GM12878 (cell line): Measurements from ENCODE around the gene BTBD7. TPM values are rescaled to one million over a fixed set of nuclear protein-coding genes. Genes with fewer than 3 reads are reported as not detected.

Experiments used
- ATAC-seq: fragments of 200-7000 bp; cut with Tn5 transposase; 3 replicates; pipeline ENCODE4 v1.9.1; 2020; ENCODE audit warnings: mild to moderate bottlenecking, moderate library complexity
- BruUV-seq: library from RNA; stranded (reverse); fragments of 400-500 nt; replicated peaks from 2 replicates; lab custom pipeline; 2021; lab: Mats Ljungman, UMichigan
- CTCF ChIA-PET: fragments of 300-600 bp; sonication (Branson Sonifier 250); formaldehyde crosslinking; extraction: SDS; loops from one replicate; lab custom pipeline; 2021; ENCODE audit warnings: inconsistent platforms; lab: Yijun Ruan, JAX
- POLR2A ChIA-PET: fragments of 350-600 bp; formaldehyde crosslinking; extraction: SDS; loops from one replicate; lab custom pipeline; 2021; ENCODE audit warnings: inconsistent platforms; lab: Charles Lee
- RAD21 ChIA-PET: fragments of 300-600 bp; sonication (Branson Sonifier 250); formaldehyde crosslinking; loops from one replicate; lab custom pipeline; 2023; ENCODE audit warnings: antibody characterized with exemption; ENCODE audit not compliant: unreplicated experiment; lab: Charles Lee
- SMC1A ChIA-PET: fragments of 300-600 bp; sonication (Branson Sonifier 250); formaldehyde crosslinking; loops from one replicate; lab custom pipeline; 2023; ENCODE audit not compliant: unreplicated experiment, uncharacterized antibody; lab: Charles Lee
- DNase-seq: peaks from one replicate; pipeline ENCODE4 v3.0.0-alpha.2; 2011; ENCODE audit warnings: low read depth, low spot score
- FAIRE-seq: peaks from 3 replicates; lab custom pipeline; 2011; peaks lifted over from hg19 to GRCh38; lab: Jason Lieb, UNC
- H2AFZ ChIP-seq: 2 replicates; pipeline ENCODE4 v1.6.0; 2011; ENCODE audit warnings: low read depth, low read length, control low read depth; ENCODE audit not compliant: control insufficient read depth
- H3K27ac ChIP-seq: 2 replicates; pipeline ENCODE4 v1.5.1; 2011; ENCODE audit warnings: control low read depth; ENCODE audit not compliant: control insufficient read depth, insufficient read depth
- H3K27me3 ChIP-seq, 2 experiments: replicated peaks in 1 of 2; 2 replicates each; pipeline versions ENCODE4 v1.6.0 to v1.6.1; 2011; ENCODE audit warnings: low read length in 1 of 2; ENCODE audit not compliant: control insufficient read depth in 2 of 2, insufficient read depth in 2 of 2
- H3K36me3 ChIP-seq, 2 experiments: 2 replicates each; pipeline ENCODE4 v1.5.1; 2011; ENCODE audit warnings: low read length in 1 of 2; ENCODE audit not compliant: control insufficient read depth in 2 of 2, insufficient read depth in 2 of 2
- H3K4me1 ChIP-seq: 2 replicates; pipeline ENCODE4 v1.6.1; 2011; ENCODE audit warnings: mild to moderate bottlenecking, low read length, moderate library complexity, mixed read lengths; ENCODE audit not compliant: control insufficient read depth, insufficient read depth
- H3K4me2 ChIP-seq: 2 replicates; pipeline ENCODE4 v1.6.0; 2011; ENCODE audit warnings: control low read depth; ENCODE audit not compliant: control insufficient read depth, insufficient read depth
- H3K4me3 ChIP-seq: fragments of 200-600 bp; sonication (generic); 2 replicates; pipeline ENCODE4 v1.5.1; 2016
- H3K79me2 ChIP-seq: 2 replicates; pipeline ENCODE4 v1.6.0; 2011; ENCODE audit warnings: low read length; ENCODE audit not compliant: control insufficient read depth, insufficient read depth
- H3K9ac ChIP-seq: 2 replicates; pipeline ENCODE4 v1.8.0; 2011; ENCODE audit warnings: low read length, control low read depth, mixed read lengths; ENCODE audit not compliant: control insufficient read depth, insufficient read depth
- H3K9me3 ChIP-seq: replicated peaks from 3 replicates; pipeline ENCODE4 v1.5.1; 2011; ENCODE audit warnings: mild to moderate bottlenecking, low read length; ENCODE audit not compliant: control insufficient read depth, insufficient read depth
- H4K20me1 ChIP-seq: 2 replicates; pipeline ENCODE4 v1.6.0; 2011; ENCODE audit not compliant: control insufficient read depth, insufficient read depth
- CEBPB ChIP-seq, 2 experiments: fragments of 150-350 bp in 1 of 2; IDR thresholded peaks; 2 replicates each; pipeline ENCODE4 v1.6.1; 2012 to 2014; ENCODE audit warnings: low read depth in 2 of 2, low read length in 2 of 2, borderline replicate concordance in 1 of 2, inconsistent platforms in 1 of 2
- GABPA ChIP-seq: IDR thresholded peaks from 2 replicates; pipeline ENCODE4 v1.6.1; 2014; ENCODE audit warnings: antibody characterized with exemption, low read depth, mild to moderate bottlenecking, inconsistent platforms
- HDAC2 ChIP-seq: fragments of 200-600 bp; sonication (generic); IDR thresholded peaks from 2 replicates; pipeline ENCODE4 v1.6.1; 2017
- IKZF2 ChIP-seq, 2 experiments: fragments of 450-650 bp; IDR thresholded peaks; 2 replicates each; pipeline ENCODE4 v1.6.1; 2017; ENCODE audit warnings: mild to moderate bottlenecking in 2 of 2, moderate library complexity in 2 of 2
- MTA3 ChIP-seq: IDR thresholded peaks from 2 replicates; pipeline ENCODE4 v1.6.1; 2012; ENCODE audit warnings: low read length, inconsistent platforms, borderline replicate concordance
- NR2C1 ChIP-seq: fragments of 450-650 bp; IDR thresholded peaks from 2 replicates; pipeline ENCODE4 v1.6.1; 2017; ENCODE audit warnings: antibody characterized with exemption, mild to moderate bottlenecking, moderate library complexity
- RB1 ChIP-seq: fragments of 450-650 bp; formaldehyde crosslinking; IDR thresholded peaks from 2 replicates; pipeline ENCODE4 v1.6.1; 2017; ENCODE audit warnings: mild to moderate bottlenecking, borderline replicate concordance
- RUNX3 ChIP-seq: IDR thresholded peaks from 2 replicates; pipeline ENCODE4 v1.6.1; 2012; ENCODE audit warnings: low read length, inconsistent platforms
- SP1 ChIP-seq: IDR thresholded peaks from one replicate; pipeline ENCODE4 v1.6.1; 2011; ENCODE audit warnings: low read depth, low read length
- WGBS: methylation state at CpG from one replicate; pipeline ENCODE4 v1.1.6; 2016; ENCODE audit warnings: low lambda C conversion rate; ENCODE audit not compliant: insufficient replicate concordance, insufficient coverage; ENCODE audit errors: missing lambda C conversion rate; 5-methylcytosine and 5-hydroxymethylcytosine counted together
- in situ Hi-C: fragments of 300-500 bp; cut with MboI; formaldehyde crosslinking; loops from 9 replicates; pipeline ENCODE4 v1.14.3; 2018; ENCODE audit warnings: mixed read lengths
- intact Hi-C: fragments of 100-400 bp; cut with micrococcal nuclease; formaldehyde crosslinking; loops from one replicate; pipeline ENCODE4 v1.14.2; 2022; ENCODE audit not compliant: unreplicated experiment
- polyA plus RNA-seq, 11 experiments: library from polyadenylated mRNA; depleted of rRNA in 4 of 11; unstranded in 6 of 11; stranded (reverse) in 5 of 11; fragments of >200 nt; fragmentation: Nextera tagmentation in 4 of 11; fragmentation: Illumina TruSeq in 1 of 11; extraction: Ambion mirVana in 4 of 11; extraction: Trizol in 1 of 11; gene quantifications; 1 replicate in 1 of 11; 2 replicates in 10 of 11; pipeline versions ENCODE4 v1.2.1 to v1.2.3, GENCODE V29; 2011 to 2016; ENCODE audit warnings: inconsistent platforms in 2 of 11, missing spikeins in 2 of 11, low read depth in 1 of 11
- total RNA-seq, 4 experiments: library from RNA; depleted of rRNA in 3 of 4; stranded (reverse); fragments of >200 nt in 3 of 4; fragmentation: Illumina TruSeq in 1 of 4; extraction: Trizol in 1 of 4; gene quantifications; 2 replicates each; pipeline versions ENCODE4 v1.2.1 to v1.2.3, GENCODE V29; 2013 to 2021
- TF ChIP-seq, protein P1 (sequence below): IDR thresholded peaks from 2 replicates; pipeline ENCODE4 v1.6.1; 2012; ENCODE audit warnings: low read depth, low read length, improper control_type of control experiment
- TF ChIP-seq, protein P2 (sequence below): fragments of 450-650 bp; IDR thresholded peaks from 2 replicates; pipeline ENCODE4 v1.6.1; 2017; ENCODE audit warnings: low read depth, mild to moderate bottlenecking, moderate library complexity

BTBD7 gene
- total and polyA plus RNA-seq, 10 of the 15 experiments (the other 5 are each of a cell fraction or from before 2014, with no cell fraction given): 3.6 to 17.0 (median 9.6) TPM

GRCh38 chr14:93330609-93331000 is 2.2 kb downstream of the BTBD7 start:
- in situ Hi-C loops: no loop called here
- Histone ChIP-seq H4K20me1 (0 out of 2 replicates have a peak, but pooled peaks cover 4% of the 10 kb centered on the region), H2AFZ (no peak overlapping the region), H3K4me3 (peak overlapping the region; percentile 86), H3K9me3 (no peaks in the 10 kb centered on the region; the same call in 2 of the 3 replicates), H3K4me1 (peaks cover 8% of the 10 kb centered on the region), H3K79me2 (peaks cover 81% of the 10 kb centered on the region), H3K4me2 (peak overlapping the region; percentile 78), H3K36me3 (no peaks in the 10 kb centered on the region), H3K27me3 (no peaks in the 10 kb centered on the region), H3K9ac (peak overlapping the region; percentile 47; the same call in 1 of the 2 replicates), H3K27ac (peak overlapping the region; percentile 48)
- CTCF ChIA-PET: interaction anchor here (0.6 to 4.1 kb wide), 17 partner anchors 12 to 290 kb away, joined by 3 to 26 read pairs (median 3); partner anchors contain the start of gene UBR7
- WGBS: 100% methylated on average over 2 of the region's 2 CpGs
- ATAC-seq (no peak), DNase-seq (no peak), FAIRE-seq (no peak)
- BruUV-seq: no TSS peak
- RAD21 ChIA-PET: interaction anchor here (0.6 to 3.6 kb wide), 13 partner anchors 9 to 218 kb away, joined by 3 to 18 read pairs (median 6); partner anchors contain the start of genes GON7 and UBR7
- SMC1A ChIA-PET: interaction anchor here (0.7 to 3.3 kb wide), 24 partner anchors 11 to 260 kb away, joined by 3 to 41 read pairs (median 6); partner anchors contain the start of genes GON7 and UBR7
- intact Hi-C loops: loop anchor here (5.0 kb wide), 1 partner anchor 202 kb away; no protein-coding TSS in a partner anchor
- POLR2A ChIA-PET: interaction anchor here (0.7 to 2.4 kb wide), 9 partner anchors 8 to 216 kb away, joined by 3 to 11 read pairs (median 5); partner anchors contain the start of gene MOAP1
- no peak for TF ChIP-seq CEBPB (IDR thresholded peaks at IDR 0.05; ENCODE audit: borderline replicate concordance in 1 of 2, low read depth in 2 of 2, low read length in 2 of 2)
- no peak for TF ChIP-seq HDAC2
- TF ChIP-seq, protein P1, sequence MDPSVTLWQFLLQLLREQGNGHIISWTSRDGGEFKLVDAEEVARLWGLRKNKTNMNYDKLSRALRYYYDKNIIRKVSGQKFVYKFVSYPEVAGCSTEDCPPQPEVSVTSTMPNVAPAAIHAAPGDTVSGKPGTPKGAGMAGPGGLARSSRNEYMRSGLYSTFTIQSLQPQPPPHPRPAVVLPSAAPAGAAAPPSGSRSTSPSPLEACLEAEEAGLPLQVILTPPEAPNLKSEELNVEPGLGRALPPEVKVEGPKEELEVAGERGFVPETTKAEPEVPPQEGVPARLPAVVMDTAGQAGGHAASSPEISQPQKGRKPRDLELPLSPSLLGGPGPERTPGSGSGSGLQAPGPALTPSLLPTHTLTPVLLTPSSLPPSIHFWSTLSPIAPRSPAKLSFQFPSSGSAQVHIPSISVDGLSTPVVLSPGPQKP: no peak
- TF ChIP-seq RUNX3: no peak
- TF ChIP-seq IKZF2 (IDR thresholded peaks at IDR 0.05): no peak
- TF ChIP-seq RB1: no peak
- TF ChIP-seq SP1: no peak
- TF ChIP-seq GABPA: no peak
- no peak for TF ChIP-seq MTA3
- TF ChIP-seq, protein P2, sequence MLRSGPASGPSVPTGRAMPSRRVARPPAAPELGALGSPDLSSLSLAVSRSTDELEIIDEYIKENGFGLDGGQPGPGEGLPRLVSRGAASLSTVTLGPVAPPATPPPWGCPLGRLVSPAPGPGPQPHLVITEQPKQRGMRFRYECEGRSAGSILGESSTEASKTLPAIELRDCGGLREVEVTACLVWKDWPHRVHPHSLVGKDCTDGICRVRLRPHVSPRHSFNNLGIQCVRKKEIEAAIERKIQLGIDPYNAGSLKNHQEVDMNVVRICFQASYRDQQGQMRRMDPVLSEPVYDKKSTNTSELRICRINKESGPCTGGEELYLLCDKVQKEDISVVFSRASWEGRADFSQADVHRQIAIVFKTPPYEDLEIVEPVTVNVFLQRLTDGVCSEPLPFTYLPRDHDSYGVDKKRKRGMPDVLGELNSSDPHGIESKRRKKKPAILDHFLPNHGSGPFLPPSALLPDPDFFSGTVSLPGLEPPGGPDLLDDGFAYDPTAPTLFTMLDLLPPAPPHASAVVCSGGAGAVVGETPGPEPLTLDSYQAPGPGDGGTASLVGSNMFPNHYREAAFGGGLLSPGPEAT: no peak
- no peak for TF ChIP-seq NR2C1
